Measurements from ENCODE around the gene PARP6. TPM values are rescaled to one million over a fixed set of nuclear protein-coding genes. Genes with fewer than 3 reads are reported as not detected.

Gene PARP6
- total and polyA plus RNA-seq, 9 of the 15 experiments (the other 6 are each of a cell fraction or from before 2014, with no cell fraction given): 14.8 to 83.2 (median 28.3) TPM

DNA sequence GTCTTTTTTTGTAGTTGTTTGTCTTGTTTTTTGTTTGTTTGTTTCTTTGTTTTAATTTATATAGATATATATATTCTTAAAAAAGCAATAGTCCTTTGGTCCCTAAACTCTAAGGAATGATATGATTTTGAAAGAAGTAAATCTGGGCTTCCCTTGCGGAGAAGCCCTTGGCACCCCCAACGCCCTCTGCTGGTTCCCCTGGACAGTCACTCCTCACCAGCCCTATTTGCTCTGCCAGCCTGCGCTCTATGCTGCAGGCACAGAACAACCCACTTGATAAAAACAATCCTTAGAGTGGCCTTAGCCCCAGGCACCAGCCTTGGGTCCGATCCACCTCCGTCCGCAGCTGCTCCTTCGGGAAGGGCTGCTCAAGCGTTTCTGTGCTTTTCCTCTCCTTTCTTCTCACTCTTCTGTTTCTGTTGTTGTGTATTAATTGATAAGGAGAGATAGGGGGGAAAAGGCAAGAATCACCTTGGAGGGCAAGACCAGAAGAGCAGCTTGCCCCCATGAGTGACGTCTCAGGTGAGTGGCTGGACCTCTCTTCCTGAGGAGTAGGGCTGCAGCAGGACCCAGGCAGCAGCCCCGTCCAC is 13.7 kb upstream of the PARP6 start (continued):
- TF ChIP-seq, protein P1, sequence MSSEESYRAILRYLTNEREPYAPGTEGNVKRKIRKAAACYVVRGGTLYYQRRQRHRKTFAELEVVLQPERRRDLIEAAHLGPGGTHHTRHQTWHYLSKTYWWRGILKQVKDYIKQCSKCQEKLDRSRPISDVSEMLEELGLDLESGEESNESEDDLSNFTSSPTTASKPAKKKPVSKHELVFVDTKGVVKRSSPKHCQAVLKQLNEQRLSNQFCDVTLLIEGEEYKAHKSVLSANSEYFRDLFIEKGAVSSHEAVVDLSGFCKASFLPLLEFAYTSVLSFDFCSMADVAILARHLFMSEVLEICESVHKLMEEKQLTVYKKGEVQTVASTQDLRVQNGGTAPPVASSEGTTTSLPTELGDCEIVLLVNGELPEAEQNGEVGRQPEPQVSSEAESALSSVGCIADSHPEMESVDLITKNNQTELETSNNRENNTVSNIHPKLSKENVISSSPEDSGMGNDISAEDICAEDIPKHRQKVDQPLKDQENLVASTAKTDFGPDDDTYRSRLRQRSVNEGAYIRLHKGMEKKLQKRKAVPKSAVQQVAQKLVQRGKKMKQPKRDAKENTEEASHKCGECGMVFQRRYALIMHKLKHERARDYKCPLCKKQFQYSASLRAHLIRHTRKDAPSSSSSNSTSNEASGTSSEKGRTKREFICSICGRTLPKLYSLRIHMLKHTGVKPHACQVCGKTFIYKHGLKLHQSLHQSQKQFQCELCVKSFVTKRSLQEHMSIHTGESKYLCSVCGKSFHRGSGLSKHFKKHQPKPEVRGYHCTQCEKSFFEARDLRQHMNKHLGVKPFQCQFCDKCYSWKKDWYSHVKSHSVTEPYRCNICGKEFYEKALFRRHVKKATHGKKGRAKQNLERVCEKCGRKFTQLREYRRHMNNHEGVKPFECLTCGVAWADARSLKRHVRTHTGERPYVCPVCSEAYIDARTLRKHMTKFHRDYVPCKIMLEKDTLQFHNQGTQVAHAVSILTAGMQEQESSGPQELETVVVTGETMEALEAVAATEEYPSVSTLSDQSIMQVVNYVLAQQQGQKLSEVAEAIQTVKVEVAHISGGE (CRISPR knock-in tag; IDR thresholded peaks at IDR 0.05): no peak

DNA sequence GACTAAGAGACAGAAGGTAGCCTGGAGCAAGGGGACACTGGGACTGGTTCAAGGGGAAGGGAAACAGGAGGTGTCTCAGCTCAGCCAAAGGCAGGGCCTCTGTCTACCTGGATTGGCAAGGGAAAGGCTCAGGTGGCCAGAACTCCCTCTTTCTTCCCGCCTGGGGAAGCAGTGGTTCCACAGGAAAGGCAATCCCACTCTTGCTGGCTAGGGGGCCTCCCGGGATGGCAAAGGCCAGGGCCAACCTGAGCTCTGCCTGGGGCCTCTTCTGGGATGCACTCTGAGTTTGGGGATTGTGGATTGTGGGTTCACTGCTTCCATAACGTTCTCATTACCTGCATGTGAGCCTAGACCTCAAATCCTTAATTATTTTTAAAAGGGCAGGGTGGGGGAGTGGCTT is 13.0 kb upstream of the PARP6 start:
- 2% methylated on average over 3 of the region's 3 CpGs for whole genome bisulfite sequencing (ENCODE audit: insufficient coverage, low coverage, missing lambda C conversion rate)
- Histone ChIP-seq H4K20me1 (replicated peaks; ENCODE audit: control insufficient read depth, insufficient read depth, low read length) (peaks cover 4% of the 10 kb centered on the region; the same call in 1 of the 2 replicates), H2AFZ (ENCODE audit: low read depth, low read length) (no peak overlapping the region), H3K4me2 (ENCODE audit: insufficient read depth, low read length) (no peak overlapping the region), H3K36me3 (ENCODE audit: control insufficient read depth, insufficient read depth, low read length) (no peaks in the 10 kb centered on the region), H3K9me3 (replicated peaks; ENCODE audit: control insufficient read depth, insufficient read depth, low read depth, low read length) (no peaks in the 10 kb centered on the region), H3K4me3 (no peak overlapping the region), H3K9ac (ENCODE audit: insufficient read depth in 1 of 2, low read depth in 2 of 2, low read length in 2 of 2) (peak overlapping the region in 1 of 2 experiments; percentile 35; a peak in 1 of 4 replicates), H3K4me1 (replicated peaks in 1 of 2; ENCODE audit: control insufficient read depth in 2 of 2, insufficient read depth in 2 of 2, low read length in 2 of 2) (peaks cover 3 to 18% of the 10 kb centered on the region in 2 experiments; a peak in 4 of 5 replicates), H3K27ac (ENCODE audit: extremely low read depth, low read depth, low read length) (no peak overlapping the region), H3K27me3 (ENCODE audit: control insufficient read depth in 2 of 2, insufficient read depth in 2 of 2, low read length in 2 of 2) (peaks cover 18 to 42% of the 10 kb centered on the region in 2 experiments; a peak in 4 of 5 replicates), H3K79me2 (ENCODE audit: control insufficient read depth, insufficient read depth, low read length) (no peaks in the 10 kb centered on the region), H3K9me1 (ENCODE audit: control insufficient read depth, insufficient read depth, low read length) (no peaks in the 10 kb centered on the region)
- DNase-seq (ENCODE audit: extremely low read depth in 1 of 4, low spot score in 3 of 4) (no peak), ATAC-seq (no peak), FAIRE-seq (no peak)
- in situ Hi-C loops (cut with MboI) (no loop called here), intact Hi-C loops (cut with micrococcal nuclease) (no loop called here)
- CTCF ChIA-PET (ENCODE audit: low intra/inter-chr PET ratio): interaction anchor here (0.7 to 1.1 kb wide), 2 partner anchors 84 to 85 kb away, joined by 3 to 4 read pairs; no protein-coding TSS in a partner anchor
- no TSS peak for BruUV-seq (replicated peaks)
- POLR2A ChIA-PET: interaction anchor here (1.2 kb wide), 1 partner anchor 87 kb away, joined by 3 read pairs; no protein-coding TSS in a partner anchor
- TF ChIP-seq PTBP1 (IDR thresholded peaks at IDR 0.05; ENCODE audit: low read depth, low read length) (no peak), E2F3 (CRISPR knock-in tag; IDR thresholded peaks at IDR 0.05) (no peak), TCF3 (CRISPR knock-in tag; IDR thresholded peaks at IDR 0.05) (no peak), ZBTB40 (IDR thresholded peaks at IDR 0.05) (no peak), ZBTB40 (CRISPR knock-in tag; IDR thresholded peaks at IDR 0.05) (no peak), NFYB (IDR thresholded peaks at IDR 0.05; ENCODE audit: extremely low read depth, insufficient read length) (no peak)
